GM12874 (cell line): ENCODE results near the gene LTBP2.

Experiments used
- TF ChIP-seq, protein P1 (sequence below): IDR thresholded peaks from 2 replicates; pipeline ENCODE4 v1.5.1; 2011; ENCODE audit warnings: low read depth, mild to moderate bottlenecking, control low read depth, low read length, moderate library complexity; ENCODE audit not compliant: insufficient read depth

LTBP2 gene

GRCh38 chr14:74517731-74518130, 94.3 kb downstream of the LTBP2 start:
- TF ChIP-seq, protein P1, sequence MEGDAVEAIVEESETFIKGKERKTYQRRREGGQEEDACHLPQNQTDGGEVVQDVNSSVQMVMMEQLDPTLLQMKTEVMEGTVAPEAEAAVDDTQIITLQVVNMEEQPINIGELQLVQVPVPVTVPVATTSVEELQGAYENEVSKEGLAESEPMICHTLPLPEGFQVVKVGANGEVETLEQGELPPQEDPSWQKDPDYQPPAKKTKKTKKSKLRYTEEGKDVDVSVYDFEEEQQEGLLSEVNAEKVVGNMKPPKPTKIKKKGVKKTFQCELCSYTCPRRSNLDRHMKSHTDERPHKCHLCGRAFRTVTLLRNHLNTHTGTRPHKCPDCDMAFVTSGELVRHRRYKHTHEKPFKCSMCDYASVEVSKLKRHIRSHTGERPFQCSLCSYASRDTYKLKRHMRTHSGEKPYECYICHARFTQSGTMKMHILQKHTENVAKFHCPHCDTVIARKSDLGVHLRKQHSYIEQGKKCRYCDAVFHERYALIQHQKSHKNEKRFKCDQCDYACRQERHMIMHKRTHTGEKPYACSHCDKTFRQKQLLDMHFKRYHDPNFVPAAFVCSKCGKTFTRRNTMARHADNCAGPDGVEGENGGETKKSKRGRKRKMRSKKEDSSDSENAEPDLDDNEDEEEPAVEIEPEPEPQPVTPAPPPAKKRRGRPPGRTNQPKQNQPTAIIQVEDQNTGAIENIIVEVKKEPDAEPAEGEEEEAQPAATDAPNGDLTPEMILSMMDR: no peak

GRCh38 chr14:74516451-74517160, 95.4 kb downstream of the LTBP2 start:
- TF ChIP-seq, protein P1: no peak

DNA sequence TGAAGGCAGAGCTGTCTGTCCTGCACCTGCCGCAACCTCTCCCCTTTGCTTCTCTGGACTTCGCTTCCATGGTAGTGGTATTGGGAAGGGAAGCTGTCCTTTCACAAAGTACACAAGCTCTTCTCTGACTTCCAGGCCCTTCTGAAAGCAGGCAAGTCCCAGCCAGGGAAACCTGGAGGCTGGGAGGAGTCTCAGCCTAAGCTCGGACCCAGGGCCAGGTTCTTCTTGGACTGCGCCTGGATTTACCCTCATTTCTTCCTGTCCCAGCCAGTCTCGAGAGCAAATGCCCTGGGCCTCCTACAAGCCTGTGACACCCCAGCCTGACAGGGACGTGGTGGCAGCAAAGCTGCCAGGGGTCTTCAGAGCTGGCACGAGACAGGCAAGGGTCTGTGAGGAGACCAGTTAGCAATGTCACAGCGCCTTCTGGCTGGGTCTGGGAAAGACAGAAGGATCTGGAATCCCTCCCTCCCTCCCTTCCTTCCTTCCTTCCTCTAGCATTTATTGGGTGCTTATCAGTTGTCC, 96.1 kb downstream of the LTBP2 start:
- TF ChIP-seq, protein P1: no peak

DNA sequence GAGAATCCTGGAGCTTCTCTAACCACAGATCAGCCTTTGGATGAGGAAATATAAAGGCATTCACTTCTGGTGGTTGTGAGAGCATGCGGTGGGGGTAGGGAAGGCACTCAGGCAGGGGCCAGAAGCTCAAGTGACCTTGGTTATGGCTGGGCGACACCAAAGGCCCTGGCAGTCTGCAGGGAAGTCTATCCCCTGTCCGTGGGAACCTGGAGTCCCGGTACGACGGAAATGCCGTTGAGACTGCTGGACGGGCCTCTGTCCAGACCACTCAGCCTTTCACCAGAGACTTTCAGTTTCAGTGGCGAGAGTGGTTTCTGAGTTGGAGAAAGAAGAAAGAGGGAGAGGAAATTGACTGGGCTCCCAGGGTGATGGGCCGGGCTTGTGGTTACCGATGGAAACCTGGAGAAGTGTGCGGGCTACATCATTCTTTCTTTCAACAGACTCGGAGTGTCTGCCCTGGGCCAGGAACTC, 97.5 kb downstream of the LTBP2 start:
- TF ChIP-seq, protein P1: no peak

- TF ChIP-seq, protein P1: no peak
Observed at GRCh38 chr14:74511966-74512830, 99.8 kb downstream of the LTBP2 start.

DNA sequence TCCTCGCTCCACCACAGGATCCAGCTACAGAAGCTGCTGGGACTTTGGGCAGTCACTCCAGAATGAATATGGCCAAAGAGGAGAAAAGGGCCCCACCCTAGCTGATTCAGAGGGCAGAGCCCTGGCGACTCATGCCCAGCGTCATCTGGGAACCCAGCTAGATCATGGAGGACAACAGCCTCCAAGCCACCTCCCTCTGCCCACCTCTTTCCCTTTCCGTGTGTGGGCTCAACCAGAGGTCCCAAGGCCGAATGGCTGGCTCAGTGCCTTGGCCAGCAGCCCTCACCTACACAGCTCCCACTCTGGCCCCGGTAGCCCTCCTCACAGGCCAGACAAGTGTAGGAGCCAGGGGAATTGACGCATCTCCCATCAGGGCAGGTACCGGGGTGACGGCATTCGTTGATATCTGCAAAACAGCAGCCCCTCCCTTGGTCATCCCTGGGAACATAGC, 101.1 kb downstream of the LTBP2 start:
- TF ChIP-seq, protein P1: no peak
